Neural progenitor cell (in vitro differentiated cells): Measurements from ENCODE around the gene MIS18A. TPM values are rescaled to one million over a fixed set of nuclear protein-coding genes. Genes with fewer than 3 reads are reported as not detected.
"Not testable (repeated sequence)": the region's sequence is repeated elsewhere in the genome, so short reads cannot be mapped to it uniquely, and the experiment has no call there.

ENCODE experiments used
- DNase-seq: peaks from one replicate; pipeline ENCODE4 v3.0.0-alpha.2; 2016; ENCODE audit warnings: low spot score
- H2AFZ ChIP-seq: fragments of 200-600 bp; sonication (generic); replicated peaks from 2 replicates; pipeline ENCODE4 v1.6.1; 2016; ENCODE audit warnings: antibody characterized with exemption
- H3F3A ChIP-seq: fragments of 200-600 bp; sonication (generic); 2 replicates; pipeline ENCODE4 v1.6.1; 2016; ENCODE audit warnings: antibody characterized with exemption, low read depth
- H3K27ac ChIP-seq: fragments of 200-600 bp; sonication (generic); 2 replicates; pipeline ENCODE4 v1.5.1; 2016; ENCODE audit warnings: mild to moderate bottlenecking
- H3K27me3 ChIP-seq: fragments of 200-600 bp; sonication (generic); 2 replicates; pipeline ENCODE4 v1.6.1; 2016; ENCODE audit warnings: mild to moderate bottlenecking, moderate library complexity
- H3K36me3 ChIP-seq: fragments of 200-600 bp; sonication (generic); 2 replicates; pipeline ENCODE4 v1.5.1; 2016
- H3K4me1 ChIP-seq: fragments of 200-600 bp; sonication (generic); 2 replicates; pipeline ENCODE4 v1.6.1; 2016; ENCODE audit warnings: mixed run types
- H3K4me2 ChIP-seq: fragments of 200-600 bp; sonication (generic); 2 replicates; pipeline ENCODE4 v1.6.1; 2016
- H3K4me3 ChIP-seq: fragments of 200-600 bp; sonication (generic); 2 replicates; pipeline ENCODE4 v1.5.1; 2016
- H3K79me2 ChIP-seq: fragments of 200-600 bp; sonication (generic); 2 replicates; pipeline ENCODE4 v1.6.1; 2016; ENCODE audit warnings: low read depth
- H3K9ac ChIP-seq: fragments of 200-600 bp; sonication (generic); 2 replicates; pipeline ENCODE4 v1.6.1; 2016
- H3K9me3 ChIP-seq: fragments of 200-600 bp; sonication (generic); 2 replicates; pipeline ENCODE4 v1.5.1; 2016; ENCODE audit warnings: low read depth
- H4K20me1 ChIP-seq: fragments of 200-600 bp; sonication (generic); 2 replicates; pipeline ENCODE4 v1.6.1; 2016; ENCODE audit warnings: low read depth
- H3K27ac Mint-ChIP-seq: 3 replicates; pipeline ENCODE4 v1.8.0; 2021; ENCODE audit warnings: mixed read lengths
- H3K27me3 Mint-ChIP-seq: 2 replicates; pipeline ENCODE4 v1.8.0; 2022; ENCODE audit warnings: low read depth, mild to moderate bottlenecking, inconsistent platforms, moderate library complexity, mixed read lengths; ENCODE audit not compliant: insufficient read depth
- H3K36me3 Mint-ChIP-seq: 3 replicates; pipeline ENCODE4 v1.8.0; 2021; ENCODE audit warnings: mixed read lengths
- H3K4me1 Mint-ChIP-seq: 3 replicates; pipeline ENCODE4 v1.8.0; 2021; ENCODE audit warnings: mixed read lengths
- H3K4me3 Mint-ChIP-seq: 3 replicates; pipeline ENCODE4 v1.8.0; 2021; ENCODE audit warnings: mild to moderate bottlenecking, moderate library complexity, mixed read lengths
- H3K9me3 Mint-ChIP-seq: 3 replicates; pipeline ENCODE4 v1.8.0; 2020; ENCODE audit warnings: mixed read lengths
- CTCF ChIP-seq: fragments of 200-600 bp; sonication (generic); IDR thresholded peaks from 2 replicates; pipeline ENCODE4 v1.5.1; 2017; ENCODE audit warnings: antibody characterized with exemption, mild to moderate bottlenecking
- EZH2 ChIP-seq: fragments of 200-600 bp; sonication (generic); IDR thresholded peaks from 2 replicates; pipeline ENCODE4 v1.6.1; 2017; ENCODE audit warnings: antibody characterized with exemption, mild to moderate bottlenecking, moderate library complexity
- EZH2phosphoT487 ChIP-seq: fragments of 200-600 bp; sonication (generic); IDR thresholded peaks from 2 replicates; pipeline ENCODE4 v1.6.1; 2017; ENCODE audit warnings: antibody characterized with exemption
- total RNA-seq: library from RNA; depleted of rRNA; stranded (reverse); fragments of >200 nt; gene quantifications from 2 replicates; pipeline ENCODE4 v1.2.3, GENCODE V29; 2015; ENCODE audit warnings: low replicate concordance

The MIS18A gene
- total RNA-seq, 1 donor from 2014 or later: 64.0 TPM

DNA sequence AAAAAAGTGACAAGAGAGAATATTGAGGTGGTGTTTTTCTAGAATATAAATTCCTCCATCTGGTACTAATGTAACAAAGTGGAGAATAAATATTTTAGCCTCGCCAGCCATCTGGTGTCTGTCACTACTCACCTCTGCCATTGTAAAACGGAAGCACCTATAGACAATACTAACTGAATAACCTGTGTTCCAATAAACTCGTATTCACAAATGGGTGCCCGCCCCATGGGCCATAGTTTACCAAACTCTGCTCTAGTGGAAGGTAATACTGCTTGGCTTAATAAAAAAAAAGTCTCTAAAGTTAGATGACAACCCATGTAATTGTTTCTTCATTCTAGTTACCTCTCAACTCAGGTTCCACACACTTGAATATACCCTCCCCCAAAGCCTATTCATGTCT is 8.1 kb downstream of the MIS18A start:
- Mint-ChIP-seq H3K4me1 (peaks cover 2% of the 10 kb centered on the region), H3K27ac (no peak overlapping the region), H3K36me3 (peaks cover 26% of the 10 kb centered on the region), H3K9me3 (no peaks in the 10 kb centered on the region), H3K27me3 (peaks cover 2% of the 10 kb centered on the region), H3K4me3 (no peak overlapping the region)
- H3K9me3 ChIP-seq: no peaks in the 10 kb centered on the region
- peaks cover 8% of the 10 kb centered on the region for H3K36me3 ChIP-seq
- H4K20me1 ChIP-seq: no peaks in the 10 kb centered on the region
- no peak overlapping the region for H3K27ac ChIP-seq
- no peaks in the 10 kb centered on the region for H3K27me3 ChIP-seq
- H3F3A ChIP-seq: no peaks in the 10 kb centered on the region
- TF ChIP-seq EZH2phosphoT487: no peak
- TF ChIP-seq EZH2: no peak
- TF ChIP-seq CTCF: no peak
- no peak overlapping the region for H3K9ac ChIP-seq
- H3K4me1 ChIP-seq: no peaks in the 10 kb centered on the region
- H3K79me2 ChIP-seq: peaks cover 7% of the 10 kb centered on the region
- H3K4me3 ChIP-seq: no peak overlapping the region
- DNase-seq: no peak
- H3K4me2 ChIP-seq: no peak overlapping the region
- no peak overlapping the region for H2AFZ ChIP-seq

DNA sequence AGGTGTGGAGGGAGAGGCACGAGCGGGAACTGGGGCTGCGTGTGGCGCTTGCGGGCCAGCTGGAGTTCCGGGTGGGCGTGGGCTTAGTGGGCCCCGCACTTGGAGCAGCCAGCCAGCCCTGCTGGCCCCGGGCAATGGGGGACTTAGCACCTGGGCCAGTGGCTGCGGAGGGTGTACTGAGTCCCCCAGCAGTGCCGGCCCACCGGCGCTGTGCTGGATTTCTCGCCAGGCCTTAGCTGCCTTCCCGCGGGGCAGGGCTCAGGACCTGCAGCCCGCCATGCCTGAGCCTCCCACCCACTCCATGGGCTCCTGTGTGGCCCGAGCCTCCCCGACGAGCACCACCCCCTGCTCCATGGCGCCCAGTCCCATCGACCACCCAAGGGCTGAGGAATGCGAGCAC is 13.5 kb downstream of the MIS18A start:
- not testable (repeated sequence) for DNase-seq, H3K27ac ChIP-seq, H3F3A ChIP-seq, H3K36me3 ChIP-seq, H4K20me1 ChIP-seq, H3K4me1 ChIP-seq, H3K9me3 ChIP-seq, H3K27me3 Mint-ChIP-seq, H3K4me3 ChIP-seq, H3K4me2 ChIP-seq, H2AFZ ChIP-seq, H3K27me3 ChIP-seq, H3K9me3 Mint-ChIP-seq, H3K4me3 Mint-ChIP-seq, H3K79me2 ChIP-seq, H3K27ac Mint-ChIP-seq, H3K4me1 Mint-ChIP-seq, H3K9ac ChIP-seq
- peaks cover 20% of the 10 kb centered on the region for H3K36me3 Mint-ChIP-seq

DNA sequence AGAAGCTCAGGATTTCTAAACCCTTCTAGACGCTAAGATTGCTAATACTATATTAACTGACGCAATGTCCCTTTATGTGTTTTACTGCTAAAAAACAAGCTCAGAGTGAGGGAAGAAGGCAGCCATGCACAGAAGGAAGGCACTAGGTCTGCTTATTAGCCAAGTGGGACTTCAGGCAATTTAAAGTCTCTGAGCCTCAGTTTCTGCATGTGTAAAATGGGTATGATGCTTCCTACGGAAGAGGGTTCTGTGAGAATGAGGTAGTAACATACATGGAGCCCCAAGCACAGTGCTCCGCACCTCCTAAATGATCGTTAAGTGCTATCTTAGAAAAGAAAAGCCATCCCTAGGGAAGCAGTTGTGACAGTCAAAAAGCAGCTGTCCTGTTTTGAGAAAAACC is 16.9 kb downstream of the MIS18A start:
- peaks cover 13% of the 10 kb centered on the region for H3K4me1 Mint-ChIP-seq
- no peak for DNase-seq
- Histone ChIP-seq H3K27me3 (no peaks in the 10 kb centered on the region), H3K27ac (no peak overlapping the region), H3K4me3 (no peak overlapping the region), H3K36me3 (no peaks in the 10 kb centered on the region), H2AFZ (no peak overlapping the region), H3K9me3 (no peaks in the 10 kb centered on the region), H3K79me2 (no peaks in the 10 kb centered on the region), H3K4me2 (no peak overlapping the region), H3K9ac (no peak overlapping the region), H4K20me1 (no peaks in the 10 kb centered on the region), H3K4me1 (peaks cover 4% of the 10 kb centered on the region), H3F3A (no peaks in the 10 kb centered on the region)
- H3K4me3 Mint-ChIP-seq: no peak overlapping the region
- H3K36me3 Mint-ChIP-seq: peaks cover 10% of the 10 kb centered on the region
- TF ChIP-seq EZH2phosphoT487: no peak
- no peak for TF ChIP-seq EZH2
- no peak for TF ChIP-seq CTCF
- no peak overlapping the region for H3K27ac Mint-ChIP-seq
- H3K9me3 Mint-ChIP-seq: no peaks in the 10 kb centered on the region
- peaks cover under 1% of the 10 kb centered on the region for H3K27me3 Mint-ChIP-seq

DNA sequence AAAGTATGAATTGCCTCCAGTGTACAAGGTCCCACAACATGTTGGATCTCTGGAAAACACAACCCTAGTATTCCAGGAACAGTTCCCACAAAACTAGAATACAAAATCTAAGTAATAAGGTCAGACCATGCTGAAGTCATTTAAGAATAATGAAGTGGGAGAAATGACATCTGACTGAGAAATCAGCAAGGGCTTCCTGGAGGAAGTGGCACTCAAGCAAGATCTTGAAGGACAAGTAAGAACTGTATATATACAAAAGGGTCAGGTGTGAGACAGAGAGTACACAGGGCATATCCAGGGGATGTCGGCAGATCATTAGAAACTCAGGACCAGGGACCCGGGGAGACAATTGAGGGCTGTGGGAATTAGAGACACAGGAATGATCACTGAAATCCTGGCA is 18.7 kb downstream of the MIS18A start:
- H3K4me3 Mint-ChIP-seq: no peak overlapping the region
- H2AFZ ChIP-seq: no peak overlapping the region
- H3K36me3 Mint-ChIP-seq: no peaks in the 10 kb centered on the region
- H3K27ac Mint-ChIP-seq: no peak overlapping the region
- no peak overlapping the region for H3K4me2 ChIP-seq
- peaks cover 2% of the 10 kb centered on the region for H3K27me3 Mint-ChIP-seq
- H3K9ac ChIP-seq: no peak overlapping the region
- H3K4me1 Mint-ChIP-seq: peaks cover 25% of the 10 kb centered on the region
- no peaks in the 10 kb centered on the region for H3K9me3 ChIP-seq
- H3K4me3 ChIP-seq: no peak overlapping the region
- no peaks in the 10 kb centered on the region for H3K27me3 ChIP-seq
- no peak overlapping the region for H3K27ac ChIP-seq
- no peak for DNase-seq
- no peaks in the 10 kb centered on the region for H3K36me3 ChIP-seq
- H3F3A ChIP-seq: no peaks in the 10 kb centered on the region
- H3K79me2 ChIP-seq: no peaks in the 10 kb centered on the region
- no peaks in the 10 kb centered on the region for H4K20me1 ChIP-seq
- TF ChIP-seq CTCF (no peak), EZH2 (no peak), EZH2phosphoT487 (no peak)
- H3K9me3 Mint-ChIP-seq: no peaks in the 10 kb centered on the region
- peaks cover 4% of the 10 kb centered on the region for H3K4me1 ChIP-seq

- not testable (repeated sequence) for H3K27me3 Mint-ChIP-seq, H3K27ac ChIP-seq, H3K27ac Mint-ChIP-seq, H2AFZ ChIP-seq, H3K4me3 ChIP-seq, H3K4me1 ChIP-seq, DNase-seq, H4K20me1 ChIP-seq, H3K36me3 ChIP-seq, H3K9ac ChIP-seq, H3K4me3 Mint-ChIP-seq, H3K9me3 Mint-ChIP-seq, H3K36me3 Mint-ChIP-seq, H3K9me3 ChIP-seq, H3K4me2 ChIP-seq, H3F3A ChIP-seq, H3K79me2 ChIP-seq, H3K27me3 ChIP-seq
- peaks cover 25% of the 10 kb centered on the region for H3K4me1 Mint-ChIP-seq
Observed at GRCh38 chr21:32258786-32259048, 20.1 kb downstream of the MIS18A start.
